GM12878 (cell line): ENCODE results near the gene TTC33.

Experiments used
- CHD4 ChIP-seq: fragments of 200-600 bp; sonication (generic); IDR thresholded peaks from 2 replicates; pipeline ENCODE4 v1.6.1; 2016; ENCODE audit warnings: mild to moderate bottlenecking
- NFYB ChIP-seq: IDR thresholded peaks from 2 replicates; pipeline ENCODE4 v1.6.1; 2011; ENCODE audit warnings: low read depth, mild to moderate bottlenecking, low read length, improper control_type of control experiment, moderate library complexity; ENCODE audit not compliant: insufficient read depth
- POLR2A ChIP-seq: IDR thresholded peaks from 2 replicates; pipeline ENCODE4 v1.6.1; 2011; ENCODE audit warnings: low read depth, mild to moderate bottlenecking, low read length
- ZNF217 ChIP-seq: fragments of 450-650 bp; IDR thresholded peaks from 2 replicates; pipeline ENCODE4 v1.6.1; 2017; ENCODE audit warnings: antibody characterized with exemption, mild to moderate bottlenecking
- TF ChIP-seq, protein P1 (sequence below), 3 experiments: IDR thresholded peaks in 2 of 3; conservative IDR thresholded peaks in 1 of 3; 2 replicates each; pipeline ENCODE4 v1.5.1; 2011; ENCODE audit warnings: low read depth in 3 of 3, low read length in 3 of 3, mild to moderate bottlenecking in 3 of 3, control low read depth in 2 of 3, moderate library complexity in 2 of 3, inconsistent platforms in 1 of 3, mixed read lengths in 1 of 3; ENCODE audit not compliant: control insufficient read depth in 2 of 3, insufficient read depth in 1 of 3; ENCODE audit errors: extremely low read depth in 1 of 3

DNA sequence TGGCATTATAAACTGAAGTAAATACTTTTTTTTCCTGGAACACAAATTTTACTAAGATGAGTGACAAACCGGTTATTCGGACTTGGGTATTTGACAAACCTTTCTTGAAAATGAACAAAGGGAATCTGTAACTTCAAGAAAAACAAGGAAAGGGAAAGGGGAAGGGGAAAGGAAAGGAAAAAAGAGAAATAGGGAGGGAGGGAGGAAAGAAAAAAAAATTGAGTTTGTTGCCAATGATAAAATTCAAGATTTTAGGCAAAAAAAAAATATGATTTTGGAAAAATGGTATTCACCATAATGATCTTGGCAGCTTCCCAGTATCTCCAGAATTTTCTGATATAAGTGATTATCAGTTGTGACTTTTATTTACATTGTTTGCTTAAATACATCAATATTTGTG is 1.6 kb upstream of the TTC33 start:
- no peak for TF ChIP-seq CHD4
- no peak for TF ChIP-seq POLR2A
- TF ChIP-seq NFYB: no peak
- TF ChIP-seq, protein P1, sequence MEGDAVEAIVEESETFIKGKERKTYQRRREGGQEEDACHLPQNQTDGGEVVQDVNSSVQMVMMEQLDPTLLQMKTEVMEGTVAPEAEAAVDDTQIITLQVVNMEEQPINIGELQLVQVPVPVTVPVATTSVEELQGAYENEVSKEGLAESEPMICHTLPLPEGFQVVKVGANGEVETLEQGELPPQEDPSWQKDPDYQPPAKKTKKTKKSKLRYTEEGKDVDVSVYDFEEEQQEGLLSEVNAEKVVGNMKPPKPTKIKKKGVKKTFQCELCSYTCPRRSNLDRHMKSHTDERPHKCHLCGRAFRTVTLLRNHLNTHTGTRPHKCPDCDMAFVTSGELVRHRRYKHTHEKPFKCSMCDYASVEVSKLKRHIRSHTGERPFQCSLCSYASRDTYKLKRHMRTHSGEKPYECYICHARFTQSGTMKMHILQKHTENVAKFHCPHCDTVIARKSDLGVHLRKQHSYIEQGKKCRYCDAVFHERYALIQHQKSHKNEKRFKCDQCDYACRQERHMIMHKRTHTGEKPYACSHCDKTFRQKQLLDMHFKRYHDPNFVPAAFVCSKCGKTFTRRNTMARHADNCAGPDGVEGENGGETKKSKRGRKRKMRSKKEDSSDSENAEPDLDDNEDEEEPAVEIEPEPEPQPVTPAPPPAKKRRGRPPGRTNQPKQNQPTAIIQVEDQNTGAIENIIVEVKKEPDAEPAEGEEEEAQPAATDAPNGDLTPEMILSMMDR (IDR thresholded peaks at IDR 0.05 in 2 of 3, conservative IDR thresholded peaks at IDR 0.05 in 1 of 3; ENCODE audit: control insufficient read depth in 2 of 3, extremely low read depth in 1 of 3, insufficient read depth in 1 of 3, low read depth in 3 of 3, low read length in 3 of 3): no peak
- no peak for TF ChIP-seq ZNF217
